Mesodermal cell (in vitro differentiated cells): Measurements from ENCODE around the gene NAMPT.

ENCODE experiments used
- H3K27ac ChIP-seq: 2 replicates; pipeline ENCODE4 v1.7.0; 2013; ENCODE audit warnings: mild to moderate bottlenecking, low read depth, low read length, moderate library complexity; ENCODE audit not compliant: severe bottlenecking
- H3K36me3 ChIP-seq: 2 replicates; pipeline ENCODE4 v1.7.1; 2013; ENCODE audit warnings: mild to moderate bottlenecking, low read length, moderate library complexity; ENCODE audit not compliant: control insufficient read depth, insufficient read depth
- H3K4me1 ChIP-seq: one replicate; pipeline ENCODE4 v1.7.1; 2013; ENCODE audit warnings: mild to moderate bottlenecking, low read length; ENCODE audit not compliant: insufficient read depth, control insufficient read depth, poor library complexity, severe bottlenecking
- H3K4me3 ChIP-seq: 2 replicates; pipeline ENCODE4 v1.7.0; 2013; ENCODE audit warnings: low read length, control low read depth, mild to moderate bottlenecking; ENCODE audit not compliant: insufficient read depth, poor library complexity, severe bottlenecking; ENCODE audit errors: extremely low read depth
- H3K9me3 ChIP-seq: 2 replicates; pipeline ENCODE4 v1.7.1; 2013; ENCODE audit warnings: mild to moderate bottlenecking, low read length, moderate library complexity; ENCODE audit not compliant: control insufficient read depth
- WGBS, 2 experiments: methylation state at CpG; one replicate each; pipeline ENCODE4 v1.1.5; 2013; ENCODE audit warnings: missing lambda C conversion rate in 2 of 2; ENCODE audit not compliant: insufficient coverage in 2 of 2; 5-methylcytosine and 5-hydroxymethylcytosine counted together

NAMPT gene

GRCh38 chr7:106318482-106318881 is 33.7 kb upstream of the NAMPT start:
- Histone ChIP-seq H3K9me3 (no peaks in the 10 kb centered on the region), H3K4me3 (no peak overlapping the region), H3K27ac (no peak overlapping the region), H3K4me1 (no peaks in the 10 kb centered on the region), H3K36me3 (no peaks in the 10 kb centered on the region)
- 67% methylated on average over 1 of the region's 2 CpGs; no CpG with 5 or more reads in 1 of the 2 experiments for WGBS, 2 experiments

GRCh38 chr7:106317971-106318370 is 33.2 kb upstream of the NAMPT start:
- Histone ChIP-seq H3K27ac (no peak overlapping the region), H3K4me3 (no peak overlapping the region), H3K9me3 (no peaks in the 10 kb centered on the region), H3K36me3 (no peaks in the 10 kb centered on the region), H3K4me1 (peaks cover 1% of the 10 kb centered on the region)
- WGBS, 2 experiments: 86 to 93% methylated on average over 5 of the region's 5 CpGs

- H3K9me3 ChIP-seq: no peaks in the 10 kb centered on the region
- no peak overlapping the region for H3K4me3 ChIP-seq
- peaks cover 4% of the 10 kb centered on the region for H3K4me1 ChIP-seq
- no peak overlapping the region for H3K27ac ChIP-seq
- H3K36me3 ChIP-seq: no peaks in the 10 kb centered on the region
These were observed 32.2 kb upstream of the NAMPT start for GRCh38 chr7:106316947-106317346.

- Histone ChIP-seq H3K4me1 (peaks cover 4% of the 10 kb centered on the region), H3K4me3 (no peak overlapping the region), H3K9me3 (no peaks in the 10 kb centered on the region), H3K27ac (no peak overlapping the region), H3K36me3 (no peaks in the 10 kb centered on the region)
- WGBS, 2 experiments: 91 to 93% methylated on average over 1 of the region's 2 CpGs
These were observed 30.1 kb upstream of the NAMPT start for GRCh38 chr7:106314875-106315274.

GRCh38 chr7:106313966-106314365 is 29.2 kb upstream of the NAMPT start:
- no peak overlapping the region for H3K27ac ChIP-seq

GRCh38 chr7:106313456-106313901 is 28.7 kb upstream of the NAMPT start:
- 67 to 83% methylated on average over 1 to 2 of the region's 2 CpGs for WGBS, 2 experiments

More at GRCh38 chr7:106313966-106314365, 29.2 kb upstream of the NAMPT start:
- Histone ChIP-seq H3K4me1 (peaks cover 4% of the 10 kb centered on the region), H3K4me3 (no peak overlapping the region), H3K9me3 (no peaks in the 10 kb centered on the region), H3K36me3 (no peaks in the 10 kb centered on the region)
- WGBS, 2 experiments: no CpG with 5 or more reads among the region's 2 CpGs

GRCh38 chr7:106312906-106313305 is 28.1 kb upstream of the NAMPT start:
- no peaks in the 10 kb centered on the region for H3K9me3 ChIP-seq
- peaks cover 4% of the 10 kb centered on the region for H3K4me1 ChIP-seq
- no peak overlapping the region for H3K27ac ChIP-seq
- no peaks in the 10 kb centered on the region for H3K36me3 ChIP-seq
- H3K4me3 ChIP-seq: no peak overlapping the region
- WGBS, 2 experiments: no CpG with 5 or more reads among the region's 2 CpGs

More at GRCh38 chr7:106313456-106313901, 28.7 kb upstream of the NAMPT start:
- Histone ChIP-seq H3K4me3 (no peak overlapping the region), H3K9me3 (no peaks in the 10 kb centered on the region), H3K27ac (no peak overlapping the region), H3K36me3 (no peaks in the 10 kb centered on the region), H3K4me1 (peaks cover 4% of the 10 kb centered on the region)

GRCh38 chr7:106312099-106312871 is 27.5 kb upstream of the NAMPT start:
- 80 to 89% methylated on average over 1 to 3 of the region's 4 CpGs for WGBS, 2 experiments
- H3K27ac ChIP-seq: no peak overlapping the region

GRCh38 chr7:106309362-106309761 is 24.6 kb upstream of the NAMPT start:
- Histone ChIP-seq H3K9me3 (no peaks in the 10 kb centered on the region), H3K27ac (no peak overlapping the region), H3K4me3 (no peak overlapping the region), H3K4me1 (peaks cover 4% of the 10 kb centered on the region), H3K36me3 (no peaks in the 10 kb centered on the region)

More at GRCh38 chr7:106312099-106312871, 27.5 kb upstream of the NAMPT start:
- Histone ChIP-seq H3K9me3 (no peaks in the 10 kb centered on the region), H3K36me3 (no peaks in the 10 kb centered on the region), H3K4me3 (no peak overlapping the region), H3K4me1 (peaks cover 4% of the 10 kb centered on the region)

- Histone ChIP-seq H3K4me1 (no peaks in the 10 kb centered on the region), H3K27ac (no peak overlapping the region), H3K9me3 (no peaks in the 10 kb centered on the region), H3K4me3 (no peak overlapping the region), H3K36me3 (no peaks in the 10 kb centered on the region)
- no CpG with 5 or more reads among the region's 3 CpGs for WGBS, 2 experiments
These were observed 21.5 kb upstream of the NAMPT start for GRCh38 chr7:106306256-106306655.

- 81 to 86% methylated on average over 2 of the region's 3 CpGs for WGBS, 2 experiments
- no peak overlapping the region for H3K4me3 ChIP-seq
These were observed 20.9 kb upstream of the NAMPT start for GRCh38 chr7:106305732-106306131.

More at GRCh38 chr7:106305732-106306131, 20.9 kb upstream of the NAMPT start:
- Histone ChIP-seq H3K4me1 (no peaks in the 10 kb centered on the region), H3K9me3 (no peaks in the 10 kb centered on the region), H3K36me3 (no peaks in the 10 kb centered on the region), H3K27ac (no peak overlapping the region)
